Astrocyte (in vitro differentiated cells and primary cell): ENCODE results near the gene NISCH. TPM values are rescaled to one million over a fixed set of nuclear protein-coding genes. Genes with fewer than 3 reads are reported as not detected.

ENCODE experiments used
- DNase-seq: peaks from one replicate; pipeline ENCODE4 v3.0.0-alpha.2; 2010; ENCODE audit warnings: low read depth
- FAIRE-seq: peaks from 2 replicates; lab custom pipeline; 2011; peaks lifted over from hg19 to GRCh38; lab: Jason Lieb, UNC
- H2AFZ ChIP-seq: 2 replicates; pipeline ENCODE4 v1.6.0; 2012; ENCODE audit warnings: low read depth, low read length, inconsistent platforms
- H3K27ac ChIP-seq: 2 replicates; pipeline ENCODE4 v1.5.1; 2011; ENCODE audit warnings: low read depth, low read length, inconsistent platforms
- H3K27me3 ChIP-seq: 2 replicates; pipeline ENCODE4 v1.6.0; 2011; ENCODE audit warnings: low read length, inconsistent platforms; ENCODE audit not compliant: insufficient read depth
- H3K36me3 ChIP-seq: 2 replicates; pipeline ENCODE4 v1.5.1; 2011; ENCODE audit warnings: low read length, inconsistent platforms; ENCODE audit not compliant: insufficient read depth
- H3K4me1 ChIP-seq: 2 replicates; pipeline ENCODE4 v1.5.1; 2011; ENCODE audit warnings: low read length, inconsistent platforms; ENCODE audit not compliant: insufficient read depth
- H3K4me2 ChIP-seq: 2 replicates; pipeline ENCODE4 v1.6.0; 2012; ENCODE audit warnings: low read length, inconsistent platforms
- H3K4me3 ChIP-seq: 2 replicates; pipeline ENCODE4 v1.5.1; 2011; ENCODE audit warnings: low read depth, mild to moderate bottlenecking, low read length, inconsistent platforms; ENCODE audit not compliant: insufficient read depth
- H3K79me2 ChIP-seq: 2 replicates; pipeline ENCODE4 v1.6.0; 2012; ENCODE audit warnings: mild to moderate bottlenecking, low read length, inconsistent platforms; ENCODE audit not compliant: insufficient read depth
- H3K9ac ChIP-seq: 2 replicates; pipeline ENCODE4 v1.6.0; 2012; ENCODE audit warnings: mild to moderate bottlenecking, low read length, inconsistent platforms
- H3K9me3 ChIP-seq: 2 replicates; pipeline ENCODE4 v1.5.1; 2012; ENCODE audit warnings: low read depth, mild to moderate bottlenecking, low read length, inconsistent platforms; ENCODE audit not compliant: insufficient read depth
- H4K20me1 ChIP-seq: 2 replicates; pipeline ENCODE4 v1.6.0; 2012; ENCODE audit warnings: low read length, inconsistent platforms; ENCODE audit not compliant: insufficient read depth
- H3K27ac Mint-ChIP-seq: one replicate; pipeline ENCODE4 v1.8.0; 2021; ENCODE audit warnings: mild to moderate bottlenecking, mixed read lengths; ENCODE audit not compliant: unreplicated experiment
- H3K27me3 Mint-ChIP-seq: one replicate; pipeline ENCODE4 v1.8.0; 2021; ENCODE audit warnings: low read depth, mixed read lengths; ENCODE audit not compliant: unreplicated experiment
- H3K36me3 Mint-ChIP-seq: one replicate; pipeline ENCODE4 v1.8.0; 2021; ENCODE audit warnings: low read depth, mixed read lengths; ENCODE audit not compliant: unreplicated experiment
- H3K4me1 Mint-ChIP-seq: one replicate; pipeline ENCODE4 v1.8.0; 2021; ENCODE audit warnings: low read depth, mixed read lengths; ENCODE audit not compliant: unreplicated experiment
- H3K4me3 Mint-ChIP-seq: one replicate; pipeline ENCODE4 v1.8.0; 2021; ENCODE audit warnings: mild to moderate bottlenecking, moderate library complexity, mixed read lengths; ENCODE audit not compliant: unreplicated experiment
- H3K9me3 Mint-ChIP-seq: one replicate; pipeline ENCODE4 v1.8.0; 2021; ENCODE audit warnings: mild to moderate bottlenecking, mixed read lengths; ENCODE audit not compliant: unreplicated experiment
- CTCF ChIP-seq: IDR thresholded peaks from 2 replicates; pipeline ENCODE4 v1.5.1; 2011; ENCODE audit warnings: low read depth, mild to moderate bottlenecking, inconsistent platforms, low read length, moderate library complexity; ENCODE audit not compliant: insufficient read depth
- EZH2 ChIP-seq: IDR thresholded peaks from 2 replicates; pipeline ENCODE4 v1.6.1; 2012; ENCODE audit warnings: mild to moderate bottlenecking, low read length, inconsistent platforms; ENCODE audit not compliant: insufficient read depth
- total RNA-seq: library from RNA; stranded (reverse); gene quantifications from 2 replicates; pipeline ENCODE4 v1.2.1, GENCODE V29; 2021

Gene NISCH
- total RNA-seq, 1 donor from 2014 or later, result 118 TPM

GRCh38 chr3:52423173-52423572 is 32.2 kb upstream of the NISCH start:
- Histone ChIP-seq H3K79me2 (no peaks in the 10 kb centered on the region), H3K4me2 (no peak overlapping the region), H3K36me3 (no peaks in the 10 kb centered on the region), H3K4me1 (no peaks in the 10 kb centered on the region), H2AFZ (no peak overlapping the region), H3K9ac (no peak overlapping the region), H3K27me3 (no peaks in the 10 kb centered on the region), H3K4me3 (no peak overlapping the region), H4K20me1 (no peaks in the 10 kb centered on the region), H3K27ac (no peak overlapping the region), H3K9me3 (no peaks in the 10 kb centered on the region)
- TF ChIP-seq CTCF, result no peak
- TF ChIP-seq EZH2, result no peak
- peaks cover 13% of the 10 kb centered on the region for H3K27me3 Mint-ChIP-seq
- H3K27ac Mint-ChIP-seq, result no peak overlapping the region
- FAIRE-seq (no peak), DNase-seq (no peak)
- no peak overlapping the region for H3K4me3 Mint-ChIP-seq
- no peaks in the 10 kb centered on the region for H3K4me1 Mint-ChIP-seq
- no peaks in the 10 kb centered on the region for H3K9me3 Mint-ChIP-seq
- peaks cover 4% of the 10 kb centered on the region for H3K36me3 Mint-ChIP-seq

DNA sequence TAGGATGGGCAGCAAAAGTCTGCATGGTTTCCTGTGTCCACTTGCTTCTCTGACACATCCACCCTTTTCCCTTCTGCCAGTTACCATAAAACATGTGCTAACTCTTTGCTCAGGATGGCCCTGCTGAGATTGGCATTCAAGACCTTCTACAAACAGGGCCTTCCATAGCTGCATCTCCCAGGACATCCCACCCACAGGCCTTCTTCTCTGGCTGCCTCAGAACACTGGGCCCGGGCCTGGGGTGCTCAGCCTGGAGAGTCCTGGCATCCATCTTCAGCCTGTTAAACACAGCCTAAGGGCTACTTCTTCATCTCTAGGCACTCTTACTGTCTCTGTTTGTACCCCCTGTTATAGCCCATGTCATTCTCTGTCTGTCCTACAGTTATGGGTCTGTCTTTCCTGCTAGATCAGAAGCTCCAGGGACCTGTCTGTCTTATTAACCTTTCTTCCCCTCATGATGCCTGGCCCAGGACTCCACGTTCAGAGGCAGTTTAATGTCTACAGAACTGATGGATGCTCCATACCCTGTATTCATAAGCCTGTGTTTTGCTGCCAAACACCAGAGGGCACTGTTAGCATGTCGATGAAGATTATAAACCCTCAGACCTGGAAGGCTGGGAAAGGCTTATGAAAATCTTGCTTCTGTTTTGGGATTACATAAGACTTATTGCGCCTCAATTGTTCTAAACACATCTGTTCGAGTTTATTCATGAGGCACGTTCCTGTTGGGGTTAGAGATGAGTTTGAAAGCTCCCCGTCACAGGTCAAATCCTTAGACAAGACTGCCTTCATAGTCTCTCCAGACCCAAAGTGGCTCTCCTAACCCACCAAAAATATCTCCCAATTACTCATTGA is 27.0 kb upstream of the NISCH start:
- DNase-seq (peak; percentile 51), FAIRE-seq (peak; percentile 98)
- H2AFZ ChIP-seq, result no peak overlapping the region
- no peak overlapping the region for H3K27ac Mint-ChIP-seq
- H3K36me3 Mint-ChIP-seq, result no peaks in the 10 kb centered on the region
- TF ChIP-seq CTCF (peak; percentile 93), EZH2 (no peak)
- no peaks in the 10 kb centered on the region for H3K27me3 ChIP-seq
- no peak overlapping the region for H3K4me2 ChIP-seq
- H3K4me1 Mint-ChIP-seq, result peaks cover 4% of the 10 kb centered on the region
- H3K4me3 Mint-ChIP-seq, result no peak overlapping the region
- no peak overlapping the region for H3K4me3 ChIP-seq
- H3K9me3 Mint-ChIP-seq, result no peaks in the 10 kb centered on the region
- H3K27ac ChIP-seq, result no peak overlapping the region
- no peak overlapping the region for H3K9ac ChIP-seq
- H3K79me2 ChIP-seq, result no peaks in the 10 kb centered on the region
- H3K36me3 ChIP-seq, result no peaks in the 10 kb centered on the region
- no peaks in the 10 kb centered on the region for H4K20me1 ChIP-seq
- no peaks in the 10 kb centered on the region for H3K9me3 ChIP-seq
- peaks cover 8% of the 10 kb centered on the region for H3K27me3 Mint-ChIP-seq
- peaks cover 5% of the 10 kb centered on the region for H3K4me1 ChIP-seq

- H4K20me1 ChIP-seq, result no peaks in the 10 kb centered on the region
- no peaks in the 10 kb centered on the region for H3K9me3 Mint-ChIP-seq
- H3K4me3 Mint-ChIP-seq, result no peak overlapping the region
- TF ChIP-seq CTCF (no peak), EZH2 (no peak)
- H3K4me1 Mint-ChIP-seq, result peaks cover 4% of the 10 kb centered on the region
- H3K9ac ChIP-seq, result no peak overlapping the region
- no peak overlapping the region for H3K4me2 ChIP-seq
- peaks cover 12% of the 10 kb centered on the region for H3K27me3 Mint-ChIP-seq
- no peak overlapping the region for H2AFZ ChIP-seq
- H3K4me3 ChIP-seq, result no peak overlapping the region
- DNase-seq, result no peak
- no peak overlapping the region for H3K27ac ChIP-seq
- H3K9me3 ChIP-seq, result no peaks in the 10 kb centered on the region
- no peaks in the 10 kb centered on the region for H3K27me3 ChIP-seq
- H3K4me1 ChIP-seq, result peaks cover 5% of the 10 kb centered on the region
- no peak for FAIRE-seq
- no peak overlapping the region for H3K27ac Mint-ChIP-seq
- no peaks in the 10 kb centered on the region for H3K79me2 ChIP-seq
- H3K36me3 ChIP-seq, result no peaks in the 10 kb centered on the region
- no peaks in the 10 kb centered on the region for H3K36me3 Mint-ChIP-seq
Observed at GRCh38 chr3:52429031-52429430, 26.4 kb upstream of the NISCH start.
